Uterus (tissue), 4 donors: ENCODE results near the gene NAA30. TPM values are rescaled to one million over a fixed set of nuclear protein-coding genes. Genes with fewer than 3 reads are reported as not detected.

Source experiments
- DNase-seq, 2 donors: peaks; one replicate each; pipeline ENCODE4 v3.0.0-alpha.2; 2019 to 2020
- H3K27ac ChIP-seq, 2 donors: fragments of 200-600 bp; sonication (generic); 1 replicate in 1 of 2; 2 replicates in 1 of 2; pipeline ENCODE4 v1.5.1; 2016 to 2018
- H3K27me3 ChIP-seq, 2 donors: fragments of 200-600 bp; sonication (generic); one replicate each; pipeline ENCODE4 v1.5.1; 2018 to 2019; ENCODE audit warnings: control low read depth in 1 of 2
- H3K36me3 ChIP-seq, 2 donors: fragments of 200-600 bp; sonication (generic); one replicate each; pipeline ENCODE4 v1.5.1; 2019; ENCODE audit warnings: control low read depth in 1 of 2
- H3K4me1 ChIP-seq, 2 donors: fragments of 200-600 bp; sonication (generic); one replicate each; pipeline ENCODE4 v1.5.1; 2018 to 2019; ENCODE audit warnings: control low read depth in 1 of 2
- H3K4me3 ChIP-seq, 2 donors: fragments of 200-600 bp; sonication (generic); 1 replicate in 1 of 2; 2 replicates in 1 of 2; pipeline ENCODE4 v1.5.1; 2018 to 2019; ENCODE audit warnings: mild to moderate bottlenecking in 1 of 2
- H3K9me3 ChIP-seq, 2 donors: fragments of 200-600 bp; sonication (generic); one replicate each; pipeline ENCODE4 v1.5.1; 2019; ENCODE audit warnings: control low read depth in 1 of 2
- CTCF ChIP-seq, 4 experiments: fragments of 200-600 bp in 2 of 4; fragments of 450-650 bp in 2 of 4; sonication (generic) in 2 of 4; IDR thresholded peaks; one replicate each; pipeline ENCODE4 v1.5.1; 2016 to 2019; ENCODE audit warnings: antibody characterized with exemption in 4 of 4, mild to moderate bottlenecking in 2 of 4, moderate library complexity in 1 of 4
- POLR2A ChIP-seq, 2 donors: fragments of 450-650 bp; IDR thresholded peaks; one replicate each; pipeline ENCODE4 v1.6.1; 2016; ENCODE audit warnings: antibody characterized with exemption in 2 of 2, mild to moderate bottlenecking in 1 of 2, moderate library complexity in 1 of 2
- intact Hi-C: fragments of 100-400 bp; cut with DNase I; formaldehyde crosslinking; loops from one replicate; pipeline ENCODE4 v1.15.1; 2023; ENCODE audit warnings: low total_unique reads
- total RNA-seq, 4 donors: library from RNA; depleted of rRNA in 3 of 4; stranded (reverse); fragments of >200 nt in 3 of 4; gene quantifications; one replicate each; pipeline versions ENCODE4 v1.1.0 to v1.2.4, GENCODE V29; 2014 to 2023
- donor health status: DM: yes; HTN: yes; CAD: no.

The NAA30 gene
- total RNA-seq, 4 donors from 2014 or later, result 8.7 to 38.1 (median 23.1) TPM

- Histone ChIP-seq H3K9me3 (no peaks in the 10 kb centered on the region), H3K27me3 (no peaks in the 10 kb centered on the region), H3K4me3 (no peak overlapping the region), H3K27ac (no peak overlapping the region), H3K36me3 (no peaks in the 10 kb centered on the region), H3K4me1 (no peaks in the 10 kb centered on the region)
- intact Hi-C loops, result no loop called here
- no peak for DNase-seq
- TF ChIP-seq CTCF (IDR thresholded peaks at IDR 0.05), result no peak
Measured at GRCh38 chr14:57400556-57401494, 10.4 kb downstream of the NAA30 start.

GRCh38 chr14:57401501-57401900 is 11.1 kb downstream of the NAA30 start:
- DNase-seq, result no peak
- no peak overlapping the region for H3K4me3 ChIP-seq
- no peaks in the 10 kb centered on the region for H3K4me1 ChIP-seq
- H3K27me3 ChIP-seq, result no peaks in the 10 kb centered on the region
- no peaks in the 10 kb centered on the region for H3K36me3 ChIP-seq
- no peaks in the 10 kb centered on the region for H3K9me3 ChIP-seq
- TF ChIP-seq CTCF (IDR thresholded peaks at IDR 0.05) (no peak), POLR2A (IDR thresholded peaks at IDR 0.05) (no peak)
- H3K27ac ChIP-seq, result no peak overlapping the region
- intact Hi-C loops, result no loop called here

- TF ChIP-seq POLR2A (IDR thresholded peaks at IDR 0.05), result no peak
- TF ChIP-seq CTCF (IDR thresholded peaks at IDR 0.05), result no peak
- DNase-seq, result no peak
- no peaks in the 10 kb centered on the region for H3K9me3 ChIP-seq
- no peaks in the 10 kb centered on the region for H3K4me1 ChIP-seq
- no peaks in the 10 kb centered on the region for H3K36me3 ChIP-seq
- no peak overlapping the region for H3K27ac ChIP-seq
- H3K4me3 ChIP-seq, result no peak overlapping the region
- intact Hi-C loops, result no loop called here
- H3K27me3 ChIP-seq, result no peaks in the 10 kb centered on the region
Measured at GRCh38 chr14:57402173-57402852, 11.9 kb downstream of the NAA30 start.

- no peak overlapping the region for H3K4me3 ChIP-seq
- intact Hi-C loops, result no loop called here
- TF ChIP-seq POLR2A (IDR thresholded peaks at IDR 0.05) (no peak), CTCF (IDR thresholded peaks at IDR 0.05) (no peak)
- no peaks in the 10 kb centered on the region for H3K9me3 ChIP-seq
- no peaks in the 10 kb centered on the region for H3K4me1 ChIP-seq
- DNase-seq, result no peak
- H3K27me3 ChIP-seq, result no peaks in the 10 kb centered on the region
- no peaks in the 10 kb centered on the region for H3K36me3 ChIP-seq
- H3K27ac ChIP-seq, result no peak overlapping the region
Measured at GRCh38 chr14:57403521-57403864, 13.1 kb downstream of the NAA30 start.

DNA sequence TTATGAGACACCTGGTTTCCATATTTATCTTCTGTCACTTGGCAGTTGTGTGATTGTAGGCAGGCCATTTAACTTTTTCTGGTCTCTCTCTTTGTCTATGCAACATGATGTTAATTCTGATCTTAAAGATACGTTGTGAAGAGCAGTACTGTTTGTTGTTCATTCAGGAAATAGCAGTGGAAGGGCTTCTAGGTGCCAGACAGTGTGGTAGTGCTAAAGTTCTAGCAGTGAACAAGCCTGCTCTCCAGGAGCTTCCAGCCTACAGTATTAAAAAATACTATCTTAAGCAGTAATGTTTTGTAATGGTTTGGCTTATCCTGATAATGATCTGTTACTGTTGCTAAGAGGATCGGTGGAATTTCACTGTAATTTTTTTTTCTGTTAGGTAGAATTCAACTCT is 15.2 kb downstream of the NAA30 start:
- H3K27ac ChIP-seq, result no peak overlapping the region
- TF ChIP-seq CTCF (IDR thresholded peaks at IDR 0.05), result no peak
- TF ChIP-seq POLR2A (IDR thresholded peaks at IDR 0.05), result no peak
- intact Hi-C loops, result no loop called here

More for the DNA sequence above, 15.2 kb downstream of the NAA30 start:
- H3K4me1 ChIP-seq, result no peaks in the 10 kb centered on the region
- no peak for DNase-seq
- no peaks in the 10 kb centered on the region for H3K36me3 ChIP-seq
- no peaks in the 10 kb centered on the region for H3K27me3 ChIP-seq
- H3K9me3 ChIP-seq, result no peaks in the 10 kb centered on the region
- no peak overlapping the region for H3K4me3 ChIP-seq
